Lung (tissue), 12 donors: Measurements from ENCODE around the gene NTRK2. TPM values are rescaled to one million over a fixed set of nuclear protein-coding genes. Genes with fewer than 3 reads are reported as not detected.

Experiments
- ATAC-seq: fragments of 200-7000 bp; cut with Tn5 transposase; one replicate; pipeline ENCODE4 v1.9.1; 2020; ENCODE audit warnings: moderate number of reproducible peaks; ENCODE audit not compliant: insufficient read depth, low FRiP score
- DNase-seq, 3 donors: peaks; one replicate each; pipeline ENCODE4 v3.0.0-alpha.2; 2013 to 2017
- H3K27ac ChIP-seq, 2 donors: one replicate each; pipeline ENCODE4 v1.5.1; 2013; ENCODE audit warnings: mild to moderate bottlenecking in 2 of 2, moderate library complexity in 2 of 2, control low read depth in 1 of 2, inconsistent platforms in 1 of 2, low read depth in 1 of 2, low read length in 1 of 2
- H3K27me3 ChIP-seq, 3 donors: one replicate each; pipeline ENCODE4 v1.5.1; 2013; ENCODE audit warnings: low read length in 2 of 3; ENCODE audit not compliant: control insufficient read depth in 3 of 3, insufficient read depth in 3 of 3
- H3K36me3 ChIP-seq, 4 donors: one replicate each; pipeline ENCODE4 v1.5.1; 2013; ENCODE audit warnings: low read length in 4 of 4, mild to moderate bottlenecking in 1 of 4, moderate library complexity in 1 of 4; ENCODE audit not compliant: control insufficient read depth in 4 of 4, insufficient read depth in 4 of 4
- H3K4me1 ChIP-seq, 5 donors: one replicate each; pipeline ENCODE4 v1.5.1; 2013; ENCODE audit warnings: low read length in 5 of 5, mild to moderate bottlenecking in 2 of 5, moderate library complexity in 1 of 5; ENCODE audit not compliant: control insufficient read depth in 5 of 5, insufficient read depth in 5 of 5
- H3K4me3 ChIP-seq: one replicate; pipeline ENCODE4 v1.5.1; 2013; ENCODE audit warnings: mild to moderate bottlenecking, control low read depth, moderate library complexity
- H3K9ac ChIP-seq, 2 donors: one replicate each; pipeline ENCODE4 v1.5.1; 2013; ENCODE audit warnings: low read length in 2 of 2, control low read depth in 1 of 2; ENCODE audit not compliant: insufficient read depth in 1 of 2
- H3K9me3 ChIP-seq, 4 donors: one replicate each; pipeline ENCODE4 v1.5.1; 2013; ENCODE audit warnings: low read length in 3 of 4, mild to moderate bottlenecking in 1 of 4, moderate library complexity in 1 of 4; ENCODE audit not compliant: control insufficient read depth in 4 of 4, insufficient read depth in 3 of 4
- CTCF ChIP-seq: IDR thresholded peaks from 2 replicates; pipeline ENCODE4 v1.5.1; 2012; ENCODE audit warnings: mild to moderate bottlenecking; ENCODE audit errors: control extremely low read depth, extremely low read depth
- WGBS, 2 donors: extraction: QIAGEN DNeasy Blood & Tissue Kit; methylation state at CpG; one replicate each; pipeline ENCODE4 v1.1.7; 2013; 5-methylcytosine and 5-hydroxymethylcytosine counted together
- polyA plus RNA-seq, 2 donors: library from polyadenylated mRNA; stranded (reverse); fragments of 200-250 nt; gene quantifications; one replicate each; pipeline ENCODE4 v1.2.1, GENCODE V29; 2013
- total RNA-seq, 2 donors: library from RNA; depleted of rRNA in 1 of 2; stranded (reverse); fragments of >200 nt in 1 of 2; gene quantifications; one replicate each; pipeline ENCODE4 v1.2.1, GENCODE V29; 2014 to 2021
- donor health status: control.
- donor health status: control.
- donor health status: Bipolar disorder and iron deficiency.
- donor health status: healthy.
- donor health status: DM: yes; HTN: yes; CAD: no.

NTRK2 gene
- total and polyA plus RNA-seq, 4 donors = 0.33 to 14.4 (median 3.3) TPM

GRCh38 chr9:84670138-84671041 lies 861 bp downstream of the NTRK2 start:
- Histone ChIP-seq H3K9me3 (no peaks in the 10 kb centered on the region), H3K9ac (no peak overlapping the region), H3K36me3 (no peaks in the 10 kb centered on the region), H3K27ac (no peak overlapping the region), H3K27me3 (peaks cover 4 to 72% (median 68%) of the 10 kb centered on the region in 3 donors), H3K4me1 (peaks cover 0 to 31% (median 13%) of the 10 kb centered on the region in 5 donors), H3K4me3 (no peak overlapping the region)
- ATAC-seq = no peak
- DNase-seq = peak; percentile 4 to 22 (median 8)
- TF ChIP-seq CTCF = no peak
- WGBS, 2 donors = 6% methylated on average over 66 to 67 of the region's 67 CpGs

- no peak for DNase-seq
- WGBS, 2 donors = 88 to 89% methylated on average over 9 of the region's 9 CpGs
- H3K27me3 ChIP-seq = peaks cover 4 to 68% (median 63%) of the 10 kb centered on the region in 3 donors
Observed at GRCh38 chr9:84671586-84672521, 2.3 kb downstream of the NTRK2 start.

GRCh38 chr9:84673806-84674205 lies 4.3 kb downstream of the NTRK2 start:
- Histone ChIP-seq H3K4me1 (peaks cover 0 to 18% (median 10%) of the 10 kb centered on the region in 5 donors), H3K36me3 (no peaks in the 10 kb centered on the region), H3K9ac (no peak overlapping the region), H3K27ac (no peak overlapping the region), H3K9me3 (no peaks in the 10 kb centered on the region), H3K27me3 (peaks cover 4 to 56% (median 53%) of the 10 kb centered on the region in 3 donors), H3K4me3 (no peak overlapping the region)
- TF ChIP-seq CTCF = no peak
- DNase-seq (no peak), ATAC-seq (no peak)
- WGBS, 2 donors = 76 to 84% methylated on average over 4 of the region's 4 CpGs

More at GRCh38 chr9:84671586-84672521, 2.3 kb downstream of the NTRK2 start:
- ATAC-seq = no peak
- Histone ChIP-seq H3K4me3 (no peak overlapping the region), H3K4me1 (peaks cover 0 to 31% (median 13%) of the 10 kb centered on the region in 5 donors), H3K9ac (no peak overlapping the region), H3K27ac (no peak overlapping the region), H3K9me3 (no peaks in the 10 kb centered on the region), H3K36me3 (no peaks in the 10 kb centered on the region)
- no peak for TF ChIP-seq CTCF
